NCI-H1092 treated with DMSO at 0.1 percent for 48 hours (cell line): Measurements from ENCODE around the gene LPP.

Source experiments
- DNase-seq: peaks from one replicate; lab custom pipeline; 2025; lab: John Stamatoyannopoulos, UW

Gene LPP

DNA sequence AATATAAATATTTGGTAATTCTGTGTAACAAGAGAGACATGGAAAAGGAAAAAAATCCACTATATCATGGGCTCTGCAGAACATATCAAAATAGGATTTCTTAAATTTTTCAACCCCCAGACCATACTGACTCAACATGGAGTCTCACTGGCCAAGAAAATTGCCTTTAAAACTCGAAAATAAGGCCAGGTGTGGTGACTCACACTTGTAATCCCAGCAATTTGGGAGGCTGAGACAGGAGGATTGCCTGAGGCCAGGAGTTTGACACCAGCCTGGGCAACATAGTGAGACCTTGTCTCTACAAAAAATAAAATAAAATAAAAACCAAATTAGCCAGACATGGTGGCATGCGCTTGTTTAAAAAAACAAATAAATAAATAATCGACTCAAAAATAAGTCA is 723.4 kb downstream of the LPP start:
- no peak for DNase-seq

DNA sequence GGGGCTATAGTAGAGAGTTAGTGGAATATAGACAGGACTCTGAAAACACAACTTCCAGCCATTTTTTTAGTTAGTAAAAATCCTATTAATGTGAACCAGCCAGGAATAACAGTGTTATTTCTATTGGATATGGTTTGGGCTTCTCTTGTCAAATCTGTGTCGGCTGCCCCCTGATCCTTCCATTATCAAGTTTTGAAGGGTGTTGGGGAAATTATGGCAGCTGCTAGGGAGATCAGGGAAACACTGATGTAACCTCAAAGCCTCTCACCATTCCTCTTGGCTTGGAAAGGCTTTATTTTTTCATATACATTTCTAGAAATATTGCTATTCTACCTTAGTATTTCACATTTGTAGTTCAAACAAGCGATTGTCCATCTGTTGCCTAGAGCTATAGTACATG is 724.1 kb downstream of the LPP start:
- no peak for DNase-seq

DNA sequence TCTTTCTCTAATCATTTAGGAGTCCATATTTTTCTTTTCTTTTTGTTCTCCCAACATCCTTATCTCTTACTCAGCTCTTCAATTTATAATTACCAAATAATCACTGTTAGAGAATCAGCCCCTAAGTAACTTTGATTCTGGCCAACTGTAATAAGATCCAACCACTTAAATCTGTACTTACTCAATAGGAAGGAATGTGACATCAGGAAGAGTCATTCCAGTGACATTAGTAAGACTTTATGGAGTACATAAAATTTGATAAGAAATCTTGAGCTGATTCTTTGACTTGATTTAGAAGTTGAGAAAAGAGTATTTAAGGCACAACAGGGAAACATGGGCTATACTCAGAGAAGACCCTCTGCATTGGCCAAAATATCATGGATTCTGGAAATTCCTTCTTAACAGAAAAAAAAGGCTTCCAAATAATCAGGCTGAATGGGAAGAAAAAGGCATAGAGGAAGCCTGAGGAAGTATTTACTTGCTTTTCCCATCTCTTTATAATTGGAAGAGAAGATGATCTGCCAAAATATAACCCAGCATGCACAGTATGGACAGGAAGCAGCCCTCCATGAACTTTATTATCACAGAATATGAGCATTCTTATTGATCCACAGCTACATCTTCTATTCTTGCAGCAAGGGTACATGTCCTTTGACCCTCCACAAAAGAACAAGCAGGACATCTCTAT is 728.1 kb downstream of the LPP start:
- no peak for DNase-seq

DNA sequence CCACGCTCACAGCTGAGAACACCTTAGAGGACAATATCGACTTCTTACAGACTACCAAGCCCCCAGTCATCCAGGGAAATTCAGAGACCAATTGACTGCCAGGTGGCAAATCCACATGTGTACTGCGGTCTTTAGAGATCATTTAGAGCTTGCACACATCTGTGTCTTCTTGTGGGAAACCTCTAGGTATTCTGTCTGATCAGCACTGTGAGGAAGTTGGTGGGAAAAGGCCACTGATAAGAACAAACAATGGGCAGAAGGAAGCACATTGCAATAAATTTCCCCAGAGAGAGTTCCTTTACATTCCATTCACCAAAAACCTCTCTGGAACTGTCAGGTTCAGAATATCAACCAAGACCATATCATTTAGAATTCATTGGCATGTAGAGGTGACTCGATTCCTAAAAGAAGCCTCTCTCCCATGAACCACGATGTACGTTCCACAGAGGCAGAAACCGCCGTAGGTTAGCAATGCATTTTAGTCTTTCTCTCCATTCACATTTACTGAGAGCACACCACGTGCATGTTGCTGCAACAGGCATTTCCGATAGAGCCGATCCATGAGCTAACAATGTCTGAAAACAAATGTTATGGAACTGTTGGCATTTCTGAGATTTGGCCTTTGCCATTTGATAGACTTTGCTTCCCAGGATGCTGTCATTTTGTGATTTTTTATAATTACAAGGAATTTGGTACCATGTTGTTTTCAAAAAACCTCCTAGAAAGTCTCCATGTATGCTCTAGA is 730.5 kb downstream of the LPP start:
- no peak for DNase-seq

DNA sequence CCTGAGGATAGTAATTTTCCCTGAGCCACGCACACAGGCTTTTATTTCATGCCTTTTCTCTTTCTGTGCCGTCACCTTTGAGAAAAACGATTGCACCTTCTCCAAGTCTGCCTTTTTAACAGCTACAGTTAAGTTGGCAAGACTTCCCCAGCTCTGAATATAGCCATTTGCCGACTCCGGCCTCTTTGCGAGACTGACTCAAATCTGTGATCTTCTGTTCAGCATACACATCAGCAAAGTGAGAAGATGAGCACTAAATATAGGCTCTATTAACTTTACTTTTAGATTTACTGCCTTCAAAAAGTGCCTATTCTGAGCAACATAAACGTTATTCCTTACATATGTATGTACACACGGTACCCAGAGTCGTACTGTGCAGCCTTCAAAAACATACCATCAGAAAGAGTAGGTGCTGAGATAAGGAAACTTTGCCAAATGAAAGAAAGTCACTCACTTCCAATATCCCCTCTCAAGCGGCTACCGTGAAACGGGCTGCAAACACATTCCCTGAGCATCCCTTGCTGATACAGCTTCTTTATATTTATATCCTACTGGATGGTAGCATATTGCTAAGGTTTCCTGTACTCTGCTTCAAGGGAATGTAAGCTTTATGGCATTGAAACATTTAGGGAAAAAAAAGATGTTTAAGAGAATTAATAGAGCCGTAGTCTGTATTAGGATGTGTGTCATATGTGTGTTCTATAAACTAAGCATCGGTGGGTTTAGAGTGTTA is 734.5 kb downstream of the LPP start:
- no peak for DNase-seq

DNA sequence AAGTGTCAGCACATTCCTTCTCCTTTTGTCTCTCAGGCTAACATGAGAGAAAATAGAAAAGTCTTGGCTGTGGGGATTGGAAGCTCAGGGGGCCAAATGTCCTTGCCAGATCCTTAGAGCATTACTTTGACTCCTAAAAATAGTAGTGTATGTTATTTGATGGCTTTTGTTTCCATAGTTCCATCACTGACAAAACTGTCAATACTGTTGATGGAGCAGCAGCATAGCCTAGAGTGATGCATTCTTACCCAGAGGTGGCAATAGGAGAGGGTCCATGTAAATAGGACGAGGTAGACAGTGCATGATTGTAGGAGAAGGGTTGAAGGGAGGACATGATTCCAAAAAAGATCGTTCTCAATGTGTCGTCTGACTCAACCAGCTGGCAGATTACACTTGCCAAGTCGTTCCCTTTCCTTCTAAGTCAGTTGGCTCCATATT is 735.1 kb downstream of the LPP start:
- DNase-seq = no peak

DNA sequence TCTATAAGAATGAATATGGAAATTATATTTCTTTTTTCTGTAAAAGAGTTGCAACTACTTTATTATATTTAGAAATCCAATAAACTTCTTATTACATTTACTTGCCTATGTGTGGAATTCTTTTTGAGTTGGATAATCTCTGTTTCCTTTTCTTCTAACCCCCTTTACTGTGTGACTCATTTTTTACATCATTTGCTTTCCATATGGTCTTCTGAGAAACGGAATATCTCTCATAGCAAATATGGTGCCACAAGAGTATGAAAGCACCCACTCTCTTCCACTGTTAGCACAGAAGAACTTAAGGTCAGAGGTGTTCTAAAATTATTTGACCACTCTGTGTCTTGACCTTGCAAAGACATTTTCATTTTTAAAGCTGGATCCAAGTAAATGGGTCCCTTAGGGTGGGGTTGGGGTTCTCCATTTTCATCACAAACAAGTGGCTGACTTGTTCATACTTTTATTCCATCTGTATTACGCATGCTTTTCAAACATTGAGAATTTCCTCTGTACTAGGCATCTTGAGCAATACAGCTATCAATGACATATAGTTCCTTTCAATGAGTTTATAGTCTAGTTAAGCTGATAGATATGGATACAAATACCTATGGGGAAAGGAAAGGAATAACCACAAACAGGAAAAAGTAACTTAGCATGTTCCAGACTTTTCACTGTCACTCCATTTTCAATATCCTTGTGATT is 736.8 kb downstream of the LPP start:
- no peak for DNase-seq

DNA sequence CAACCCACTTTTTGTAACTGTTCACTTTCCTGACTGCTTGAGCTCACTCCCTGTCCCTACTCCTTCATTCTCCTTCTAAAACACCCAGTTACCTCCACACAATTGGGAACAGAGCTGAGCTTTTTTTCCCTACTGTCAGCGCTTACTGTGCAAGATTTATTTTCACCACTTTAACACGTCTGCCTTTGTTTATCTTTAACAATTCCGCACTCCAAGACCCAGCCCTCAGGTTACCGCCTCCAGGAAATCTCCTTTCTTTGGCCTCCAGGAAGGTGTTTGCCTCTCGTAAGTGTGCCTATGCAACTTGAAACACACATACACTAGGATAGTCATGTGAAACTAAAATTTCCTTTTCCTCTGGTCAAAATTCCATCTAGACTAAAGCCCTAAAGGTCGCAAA is 745.9 kb downstream of the LPP start:
- DNase-seq = no peak

DNA sequence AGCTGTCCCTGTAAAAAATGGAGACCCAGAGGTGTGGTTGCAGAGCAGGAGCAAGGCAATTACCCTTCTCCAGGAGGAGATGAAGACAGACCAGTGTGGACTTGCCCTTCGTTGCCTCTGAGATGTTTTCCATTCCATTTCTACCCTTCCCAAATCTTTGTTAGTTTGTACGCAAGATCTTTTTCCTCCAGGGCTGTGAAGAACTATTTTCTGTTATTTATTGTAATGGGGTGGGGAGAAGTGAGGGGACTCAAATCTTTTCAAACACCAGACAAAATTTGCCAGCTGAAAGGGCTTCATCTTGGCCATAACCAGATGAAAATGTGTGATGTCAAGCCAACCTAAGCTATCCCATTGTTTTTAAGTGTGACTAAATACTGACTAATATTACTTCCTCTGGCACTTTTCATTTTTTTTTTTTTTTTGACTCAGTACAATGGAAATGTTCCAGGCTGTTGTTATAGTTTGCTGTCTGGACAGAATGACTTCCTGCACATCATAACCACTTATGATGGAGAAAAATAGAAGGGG is 746.5 kb downstream of the LPP start:
- no peak for DNase-seq

DNA sequence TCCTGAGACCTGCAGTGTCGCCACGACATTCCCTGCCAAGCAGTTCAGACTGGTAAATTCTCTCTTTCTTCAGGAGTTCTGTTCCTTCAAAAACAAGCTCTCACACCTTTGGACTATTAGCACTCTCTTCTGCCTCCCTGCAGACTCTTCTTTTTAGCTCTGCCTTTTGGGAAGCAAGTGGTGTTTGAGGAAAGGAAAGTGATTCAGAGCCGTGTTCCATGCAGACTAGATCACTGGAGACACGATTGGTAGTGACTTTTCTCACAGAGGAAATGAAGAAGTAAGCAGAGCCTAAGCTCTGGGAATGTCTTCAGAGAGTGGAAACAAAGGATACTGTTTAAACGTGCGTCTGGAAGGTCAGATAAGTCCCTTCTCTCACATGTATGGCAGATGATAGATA is 747.2 kb downstream of the LPP start:
- DNase-seq = no peak

DNA sequence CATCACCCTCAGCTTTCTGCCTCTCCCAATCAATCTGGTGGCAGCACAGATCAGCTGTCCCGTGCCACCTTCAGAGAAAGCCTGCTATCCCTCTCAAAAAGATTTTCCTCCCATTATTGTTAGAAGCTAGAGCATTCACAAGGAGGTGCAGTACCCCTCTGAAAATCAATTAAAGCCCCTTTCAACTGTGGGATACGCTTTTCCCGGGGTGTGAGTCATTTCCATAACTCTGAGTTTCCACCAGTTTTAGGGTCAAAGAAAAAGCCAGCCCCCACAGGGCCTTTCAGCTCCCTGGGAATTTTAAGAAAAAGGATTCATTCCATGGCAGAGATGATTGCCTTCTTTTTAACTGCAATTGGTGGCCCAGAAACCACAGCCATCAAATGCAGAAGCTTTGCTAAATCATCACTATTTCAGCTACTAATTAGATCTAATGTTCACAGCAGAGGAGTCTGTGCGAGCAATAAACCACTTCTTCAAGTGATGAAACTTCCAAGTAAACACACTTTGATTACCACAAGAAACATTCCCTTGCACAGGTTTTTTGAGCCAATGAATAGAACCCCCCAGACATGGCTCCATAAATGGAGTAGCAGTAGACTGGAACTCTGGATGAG is 747.8 kb downstream of the LPP start:
- DNase-seq = no peak

DNA sequence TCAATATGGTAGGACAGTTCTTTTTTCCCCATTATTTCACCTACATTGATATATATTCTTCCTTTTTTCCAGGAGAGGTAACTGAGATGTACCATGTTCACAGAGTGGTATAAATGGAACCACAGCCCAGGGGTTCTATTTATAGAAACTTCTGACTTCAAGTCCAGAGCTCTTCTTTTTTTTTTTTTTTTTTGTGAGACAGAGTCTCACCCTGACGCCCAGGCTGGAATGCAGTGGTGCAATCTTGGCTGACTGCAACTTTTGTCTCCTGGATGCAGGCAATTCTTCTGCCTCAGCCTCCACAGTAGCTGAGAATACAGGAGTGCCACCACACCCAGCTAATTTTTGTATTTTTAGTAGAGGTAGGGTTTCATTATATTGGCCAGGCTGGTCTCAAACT is 750.7 kb downstream of the LPP start:
- no peak for DNase-seq

DNA sequence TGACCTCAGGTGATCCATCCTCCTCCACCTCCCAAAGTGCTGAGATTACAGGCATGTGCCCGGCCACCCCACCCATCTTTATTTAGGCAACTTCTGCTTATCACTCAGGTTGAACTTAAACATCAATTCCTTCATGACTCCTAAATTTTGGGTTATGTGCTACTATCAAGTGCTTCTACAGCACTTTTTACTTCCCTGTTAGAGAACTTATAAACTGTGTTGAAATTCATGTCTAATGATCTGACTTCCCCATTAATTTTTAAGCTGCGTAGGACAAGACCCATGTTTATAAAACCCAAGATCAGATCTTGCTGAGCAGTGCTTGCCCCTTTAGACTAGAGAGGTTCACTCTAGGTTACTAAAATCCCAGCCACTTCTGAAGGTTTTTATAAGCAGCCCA is 751.6 kb downstream of the LPP start:
- DNase-seq = no peak

DNA sequence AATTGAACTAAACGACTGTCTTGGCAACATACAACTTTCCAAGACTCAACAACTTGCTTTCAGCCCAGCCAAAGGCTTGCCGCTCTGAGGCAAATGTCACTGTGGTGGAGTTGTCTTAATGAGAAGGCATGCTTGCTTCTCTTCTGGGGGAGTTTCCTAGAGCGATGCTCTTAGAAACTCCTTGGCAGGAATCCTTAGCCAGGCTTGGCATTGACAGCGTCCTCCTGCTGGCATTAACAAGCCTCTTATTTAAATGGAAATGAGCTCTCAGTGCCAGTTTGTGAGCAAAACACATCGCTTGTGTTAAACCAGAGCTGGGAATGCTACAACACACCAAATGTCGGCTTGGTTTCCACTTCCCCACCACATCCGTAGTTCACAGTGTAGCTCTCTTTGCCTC is 752.3 kb downstream of the LPP start:
- DNase-seq = no peak

DNA sequence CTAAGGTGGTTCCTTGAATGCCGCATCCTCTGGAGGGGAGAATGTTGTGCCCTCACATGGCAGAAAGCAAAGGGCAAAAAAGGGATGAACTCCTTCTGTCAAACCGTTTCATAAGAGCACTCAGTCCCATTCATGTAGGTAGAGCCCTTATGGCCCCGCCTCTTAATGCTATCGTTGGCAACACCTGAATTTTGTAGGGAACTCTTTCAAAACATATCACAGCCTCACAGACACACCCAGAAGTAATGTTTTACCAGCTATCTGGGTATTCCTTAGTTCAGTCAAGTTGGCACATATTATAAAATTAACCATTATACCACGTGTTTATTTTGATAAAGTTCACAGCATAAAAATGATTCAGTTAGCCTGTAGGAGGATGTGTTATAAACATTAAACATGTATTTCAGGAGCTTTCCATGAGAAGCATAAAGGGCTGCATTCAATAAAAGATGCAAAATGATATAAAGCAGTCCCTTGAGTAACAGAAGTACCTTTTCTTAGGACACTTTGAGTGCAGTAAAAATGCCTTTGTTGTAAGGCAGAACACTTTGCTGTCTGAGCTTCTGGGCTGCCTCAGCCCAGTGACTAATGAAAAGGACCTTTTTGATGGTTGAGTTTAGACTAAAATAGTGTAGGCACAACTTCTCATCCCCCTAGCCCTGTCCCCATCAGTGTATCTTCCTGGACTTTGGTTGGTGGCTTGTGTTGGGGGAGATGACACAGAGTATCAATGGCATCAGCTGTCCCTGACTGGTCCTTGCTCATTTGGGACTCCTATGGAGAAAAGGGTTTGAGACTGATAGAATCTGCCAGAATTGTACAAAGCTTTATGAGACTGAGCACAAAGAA is 754.3 kb downstream of the LPP start:
- no peak for DNase-seq

DNA sequence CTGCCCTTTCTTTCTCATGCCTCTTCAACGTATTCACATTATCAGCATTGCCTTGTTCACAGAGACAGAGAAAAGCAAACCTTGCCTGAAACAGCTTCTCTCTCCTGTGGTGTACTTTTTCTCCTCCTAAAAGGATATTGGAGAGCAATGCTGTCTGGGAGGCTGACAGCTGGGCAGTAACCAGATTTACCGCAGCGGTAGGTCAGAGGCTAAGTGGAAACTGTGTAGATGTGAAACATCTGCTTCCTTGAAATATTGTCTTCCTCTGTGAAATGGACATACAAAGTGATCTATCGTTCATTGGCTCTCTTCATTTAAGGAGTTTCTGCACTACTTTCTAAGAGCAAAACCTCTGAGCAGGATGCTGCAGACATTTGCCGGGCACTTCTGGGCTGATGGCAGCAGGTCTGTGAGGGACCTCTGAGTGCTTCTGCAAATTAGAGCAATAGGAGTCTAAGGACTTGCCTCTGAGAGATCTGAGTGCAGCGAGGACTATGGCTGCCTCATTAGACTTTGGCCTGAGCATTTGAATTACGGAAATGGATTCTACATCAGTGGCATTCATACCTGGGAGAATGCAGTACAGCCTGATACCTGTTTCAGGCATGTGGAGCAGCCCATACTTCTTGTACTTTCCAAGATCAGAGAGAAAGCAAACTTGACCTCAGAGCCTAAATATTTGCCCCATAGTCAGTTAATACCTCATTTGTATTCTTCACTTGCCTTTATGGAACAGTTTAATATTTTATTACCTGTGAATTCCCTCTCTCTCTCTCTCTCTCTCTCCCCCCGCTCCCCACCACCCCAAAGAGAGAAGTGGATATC is 757.3 kb downstream of the LPP start:
- no peak for DNase-seq

DNA sequence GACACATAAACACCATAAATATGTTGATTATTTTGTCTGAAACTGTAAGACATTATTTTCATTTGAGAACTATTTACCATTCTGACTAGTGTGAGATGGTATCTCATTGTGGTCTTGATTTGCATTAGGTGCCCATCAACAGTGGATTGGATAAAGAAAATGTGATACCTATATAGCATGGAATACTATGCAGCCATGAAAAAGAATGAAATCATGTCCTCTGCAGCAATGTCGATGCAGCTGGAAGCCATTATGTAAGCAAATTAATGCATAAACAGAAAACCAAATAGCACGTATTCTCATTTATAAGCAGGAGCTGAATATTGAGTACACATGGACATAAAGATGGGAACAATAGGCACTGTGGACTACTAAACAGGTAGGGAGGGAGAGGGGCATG is 759.1 kb downstream of the LPP start:
- no peak for DNase-seq

DNA sequence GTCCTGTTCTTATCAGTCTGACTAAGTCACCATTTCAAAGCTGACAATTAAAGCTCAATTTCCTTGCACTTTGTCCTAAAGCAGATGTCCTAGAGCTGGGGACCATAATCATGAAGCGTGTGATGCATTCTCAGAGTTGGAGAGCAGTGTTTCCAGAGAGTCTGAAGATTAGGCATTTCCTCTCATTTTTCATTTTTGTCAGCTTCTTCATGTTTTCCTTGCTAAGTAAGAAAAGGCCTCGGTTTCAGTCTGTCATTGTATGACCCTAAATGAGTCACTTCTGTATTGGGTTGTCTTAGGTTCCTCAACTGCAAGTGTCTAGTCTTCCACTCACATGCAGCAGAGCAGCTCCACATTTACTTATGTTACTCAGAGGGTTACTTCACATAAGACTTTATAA is 760.6 kb downstream of the LPP start:
- DNase-seq = no peak

DNA sequence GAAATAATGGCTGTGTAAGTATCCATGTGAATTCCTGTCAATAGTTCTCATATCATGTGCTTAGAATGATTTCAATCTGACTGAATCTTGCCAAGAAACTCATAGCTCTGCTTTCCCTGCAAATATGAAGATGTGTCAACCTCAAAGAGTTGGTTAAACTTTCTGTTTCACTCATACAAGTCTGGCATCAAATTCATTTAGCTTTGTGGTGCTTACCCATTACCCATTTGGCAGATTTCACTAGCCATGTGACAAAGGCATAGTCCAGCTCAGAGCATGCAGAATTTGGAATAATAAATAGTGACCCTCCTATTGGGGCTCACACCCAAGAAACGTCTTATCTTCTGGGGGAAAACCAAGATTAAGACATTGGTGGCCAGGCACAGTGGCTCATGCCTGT is 761.2 kb downstream of the LPP start:
- DNase-seq = no peak

DNA sequence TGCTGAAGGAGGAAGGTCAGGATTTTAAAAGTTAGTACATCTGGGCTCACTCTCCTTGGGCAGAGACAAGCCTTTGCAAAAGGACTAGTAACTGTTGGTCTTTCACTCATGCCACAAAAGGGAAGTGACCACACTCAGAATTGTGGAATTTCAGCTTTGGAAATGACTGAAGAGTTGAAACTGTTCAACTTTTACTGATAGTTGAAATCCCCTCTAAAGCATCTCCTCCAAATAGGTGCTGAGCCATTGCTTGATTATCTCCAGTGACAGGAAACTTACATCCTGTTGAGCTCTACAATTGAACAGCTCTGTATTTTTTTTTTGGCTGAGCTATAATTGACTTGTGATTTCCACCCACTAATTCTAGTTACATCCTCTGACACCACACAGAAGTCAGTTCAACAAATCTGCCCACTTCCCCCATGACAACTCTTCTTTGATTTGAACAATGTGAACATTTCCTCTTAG is 763.0 kb downstream of the LPP start:
- no peak for DNase-seq
